NCI-H748 treated with DMSO at 0.1 percent for 48 hours (cell line): ENCODE measurements around the gene AMPD3.

Source experiments
- DNase-seq: peaks from one replicate; lab custom pipeline; 2025; lab: John Stamatoyannopoulos, UW

AMPD3 gene

DNA sequence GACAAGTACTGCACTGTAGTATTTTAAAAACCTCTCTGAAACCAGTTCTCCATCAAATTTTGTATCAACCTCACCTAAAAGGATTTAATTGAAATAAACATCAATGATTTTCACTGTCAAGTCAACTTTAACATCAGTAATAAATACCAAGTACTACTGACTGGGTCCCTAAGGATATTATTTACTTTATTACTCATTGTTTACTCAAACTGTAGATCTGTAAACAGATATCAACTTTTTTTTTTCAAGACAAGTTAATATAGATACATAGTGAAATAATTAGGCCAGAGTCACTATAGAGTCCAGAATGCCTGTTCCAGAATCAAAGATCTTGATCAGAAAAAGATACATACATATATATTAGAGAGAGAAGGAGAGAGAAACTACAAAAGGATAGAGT is 84.3 kb downstream of the AMPD3 start:
- DNase-seq: no peak

DNA sequence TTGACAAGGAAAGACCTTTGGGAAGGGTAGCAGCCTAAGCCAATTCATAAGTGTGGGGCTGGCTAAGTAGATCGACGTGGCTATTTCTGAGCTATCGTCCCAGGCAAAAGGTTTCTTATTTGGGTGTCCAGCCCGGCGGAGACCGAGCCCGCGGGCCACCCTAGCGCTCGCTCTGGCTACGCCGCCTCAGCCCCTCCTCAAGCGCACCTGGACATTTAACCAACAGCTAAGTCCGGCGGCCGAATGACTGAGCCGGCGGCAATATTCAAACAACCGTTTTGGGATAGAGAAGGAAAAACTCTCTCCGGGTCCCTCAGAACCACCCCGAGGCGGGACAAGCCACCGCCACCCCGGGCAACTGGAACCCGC is 85.5 kb downstream of the AMPD3 start:
- peak; percentile 11 for DNase-seq

DNA sequence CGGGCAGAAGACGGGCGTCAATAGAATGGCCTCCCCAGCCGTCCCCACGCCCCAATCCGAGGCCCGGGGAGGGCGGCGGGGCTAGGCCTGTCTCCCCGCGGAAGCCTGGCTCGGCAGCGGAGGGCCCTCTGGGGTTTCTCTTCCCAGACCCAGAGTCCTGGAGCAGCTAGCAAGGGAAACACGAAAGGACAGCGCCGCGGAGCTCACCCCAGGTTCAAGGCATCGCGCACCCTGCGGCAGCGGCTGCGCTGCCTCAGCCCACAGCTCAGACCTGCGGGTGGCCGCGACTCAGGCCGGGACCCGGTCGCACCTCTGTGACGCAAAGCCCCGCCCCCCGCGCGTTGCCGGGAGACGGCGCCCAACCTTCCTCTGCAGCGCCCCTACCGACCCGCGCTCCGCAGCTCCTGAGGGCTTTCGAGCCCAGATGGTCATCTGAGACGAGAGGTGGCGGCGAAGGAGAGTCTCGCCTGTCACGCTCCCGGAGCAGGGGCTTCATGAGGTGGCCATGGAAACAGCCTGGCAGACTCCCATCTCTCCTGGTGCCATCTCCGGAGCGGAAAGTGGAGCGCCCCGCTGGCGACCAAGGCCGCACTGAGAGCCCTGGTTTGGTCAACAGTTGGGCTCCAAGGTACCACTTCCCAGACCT is 86.0 kb downstream of the AMPD3 start, which contains the start of gene RNF141:
Gene RNF141 (minus strand): TSS at position 273 of the 646 bp plus-strand sequence. CDS start 7,029 bp downstream, outside the sequence.
- DNase-seq: peak; percentile 87

DNA sequence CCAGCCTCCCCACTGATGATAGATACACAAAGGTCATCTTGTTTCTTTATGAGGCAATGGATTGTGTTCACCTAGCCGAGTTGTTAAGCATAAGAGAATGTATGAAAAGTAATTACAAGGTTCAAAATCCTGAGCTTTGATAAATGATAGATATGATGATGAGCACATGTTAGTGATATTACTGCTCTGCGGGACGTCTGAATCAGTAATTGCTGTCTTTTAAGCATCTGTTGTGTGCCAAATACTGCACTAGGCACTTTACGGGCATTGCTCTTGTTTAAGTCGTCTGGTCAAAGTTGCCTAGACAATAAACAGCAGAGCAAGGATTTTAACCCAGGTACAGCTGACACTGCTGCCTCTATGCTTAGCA is 86.5 kb downstream of the AMPD3 start:
- peak; percentile 58 for DNase-seq

DNA sequence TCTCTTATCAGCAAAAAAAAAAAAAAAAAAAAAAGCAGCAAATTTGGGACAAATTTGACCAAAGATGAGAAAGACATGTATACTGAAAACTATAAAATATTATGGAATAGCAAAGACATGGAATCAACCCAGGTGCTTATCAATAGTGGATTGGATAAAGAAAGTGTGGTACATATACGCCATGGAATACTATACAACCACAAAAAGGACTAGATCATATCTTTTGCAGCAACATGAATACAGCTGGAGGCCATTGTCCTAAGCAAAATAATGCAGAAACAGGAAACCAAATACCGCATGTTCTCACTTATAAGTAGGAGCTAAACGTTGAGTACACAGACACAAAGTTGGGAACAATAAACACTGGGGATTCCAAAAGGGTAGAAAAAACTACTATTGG is 87.7 kb downstream of the AMPD3 start:
- no peak for DNase-seq

DNA sequence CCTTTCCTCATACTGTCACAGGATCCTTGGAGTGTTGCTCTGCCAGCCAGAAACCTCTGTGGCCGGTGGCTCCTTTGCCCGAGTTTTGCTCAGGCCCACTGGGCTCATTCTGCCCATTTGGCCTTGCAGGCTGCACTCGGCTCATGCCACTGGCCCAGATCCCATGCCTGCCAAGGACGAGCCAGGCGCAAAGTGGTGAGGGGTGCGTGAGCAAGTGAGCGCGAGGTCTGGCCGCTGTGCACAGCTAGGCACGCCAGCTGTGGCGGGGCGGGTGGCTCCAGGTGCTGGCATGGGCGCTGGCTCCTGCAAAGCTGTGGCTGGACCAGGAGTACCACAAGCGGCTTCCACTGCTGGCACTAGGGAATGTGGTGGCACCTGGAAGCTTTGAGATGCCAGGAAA is 88.7 kb downstream of the AMPD3 start:
- no peak for DNase-seq

DNA sequence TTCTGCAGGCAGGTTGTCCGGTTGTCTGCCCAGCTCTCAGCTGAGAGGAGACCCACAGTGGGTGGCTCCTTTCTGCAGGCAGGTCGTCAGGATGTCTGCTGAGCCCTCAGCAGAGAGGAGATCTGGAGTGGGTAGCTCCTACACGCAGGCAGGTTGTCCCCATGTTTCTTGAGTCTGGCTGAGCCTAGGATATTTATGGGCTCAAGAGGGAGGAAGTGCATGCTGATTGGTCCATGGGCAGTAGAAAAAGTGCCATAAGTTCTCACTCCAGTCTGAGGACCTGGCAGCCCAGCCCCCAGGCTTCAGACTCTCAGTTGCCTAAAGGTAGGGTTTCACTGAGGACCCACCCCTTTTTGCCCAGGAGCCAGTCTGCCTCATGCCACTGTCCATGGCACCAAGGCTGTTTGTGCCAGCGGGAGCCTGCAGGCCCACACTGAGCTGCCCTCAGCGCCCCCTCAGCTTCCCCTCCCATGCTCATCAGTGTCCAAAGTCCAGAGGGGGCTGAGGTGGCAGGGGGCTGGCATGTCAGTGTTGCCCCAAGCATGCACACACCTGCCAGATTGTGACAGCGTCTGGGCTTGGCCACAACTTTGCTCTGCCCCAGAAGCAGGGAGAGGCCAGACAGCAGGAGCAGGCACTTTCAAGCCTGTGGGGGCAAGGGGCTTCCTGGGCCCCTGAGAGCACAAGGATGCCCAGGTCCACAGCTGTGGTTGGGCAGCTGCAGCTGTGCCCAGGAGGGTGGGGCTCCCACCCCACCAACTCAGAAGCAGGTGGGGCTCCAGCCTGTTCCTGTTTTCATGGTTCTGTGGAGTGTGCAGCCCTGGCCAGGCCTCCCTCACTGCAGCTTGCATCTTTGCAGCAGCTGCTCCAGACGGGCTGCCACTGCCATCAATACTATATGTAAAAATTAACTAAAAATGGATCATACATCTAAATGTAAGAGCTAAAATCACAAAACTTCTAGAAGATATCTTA is 89.7 kb downstream of the AMPD3 start:
- DNase-seq: no peak

DNA sequence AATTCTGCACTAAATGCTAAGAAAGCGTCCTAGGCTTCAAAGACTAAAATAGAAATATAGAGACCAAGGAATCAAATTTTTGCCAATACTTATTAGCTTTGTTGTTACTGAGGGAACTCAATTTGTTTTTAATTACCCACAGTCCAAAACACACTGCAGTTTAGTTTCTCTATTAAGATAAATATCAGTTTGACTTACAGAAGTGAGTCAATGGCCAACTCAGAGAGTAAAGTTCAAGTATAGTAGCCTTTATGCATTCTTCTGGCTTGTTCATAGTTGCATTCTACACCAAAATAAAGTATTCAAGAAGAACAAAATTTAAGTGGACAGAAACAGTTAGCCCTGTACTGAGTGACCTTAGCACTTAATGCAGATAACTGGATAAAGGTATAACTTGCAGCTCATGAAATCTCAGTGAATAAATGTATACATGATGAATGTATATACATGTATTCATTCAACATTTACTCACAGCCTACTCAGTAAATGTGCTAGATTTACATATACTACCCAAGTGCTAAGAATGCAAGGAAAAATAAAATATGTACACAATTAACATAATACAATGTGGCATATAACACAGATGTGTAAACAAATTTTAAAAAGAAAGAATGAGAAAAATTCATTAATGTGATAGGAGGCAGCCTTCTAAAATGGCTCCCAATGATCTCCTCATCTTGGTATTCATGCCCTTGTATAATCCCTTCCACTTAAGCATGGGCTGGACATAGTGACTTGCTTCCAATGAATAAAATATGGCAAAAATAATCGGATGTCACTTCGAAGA is 95.6 kb downstream of the AMPD3 start:
- no peak for DNase-seq

DNA sequence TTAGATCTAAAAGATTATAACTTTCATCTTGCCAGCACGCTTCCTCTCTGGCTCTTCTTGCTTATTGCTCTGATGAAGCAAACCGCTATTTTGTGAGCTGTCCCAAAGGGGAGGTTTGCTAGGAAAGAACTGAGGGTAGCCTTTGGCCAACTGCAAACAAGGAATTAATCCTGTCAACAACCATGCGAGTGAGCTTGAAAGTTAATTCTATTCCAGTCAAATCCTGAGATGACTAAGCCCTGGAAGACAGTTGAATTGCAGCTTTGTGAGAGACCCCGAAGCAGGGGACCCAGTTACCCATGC is 96.2 kb downstream of the AMPD3 start:
- no peak for DNase-seq

DNA sequence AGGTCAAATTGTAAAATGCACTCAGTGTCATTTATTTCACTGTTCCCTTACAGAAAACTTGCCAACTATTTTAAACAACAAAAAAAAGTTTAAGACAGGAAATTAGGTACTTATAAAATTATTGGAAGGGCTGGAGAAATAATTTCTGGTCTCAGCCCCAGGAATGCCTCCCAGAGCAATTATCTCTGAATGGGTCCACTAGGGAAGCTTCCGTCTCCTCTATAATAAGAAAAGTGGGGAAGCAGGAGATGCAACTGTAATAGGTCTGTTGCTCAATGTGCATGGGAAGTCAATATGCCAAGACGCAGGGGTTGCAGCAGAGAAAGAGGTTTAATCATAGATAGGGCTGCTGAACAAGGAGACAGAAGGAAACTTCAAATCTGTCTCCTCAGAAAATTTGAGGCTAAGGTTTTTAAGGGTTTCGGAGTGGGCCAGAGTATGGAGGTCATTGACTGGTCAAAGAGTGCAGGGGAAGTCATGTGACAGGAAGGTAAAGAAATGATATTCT is 96.8 kb downstream of the AMPD3 start:
- DNase-seq: no peak

DNA sequence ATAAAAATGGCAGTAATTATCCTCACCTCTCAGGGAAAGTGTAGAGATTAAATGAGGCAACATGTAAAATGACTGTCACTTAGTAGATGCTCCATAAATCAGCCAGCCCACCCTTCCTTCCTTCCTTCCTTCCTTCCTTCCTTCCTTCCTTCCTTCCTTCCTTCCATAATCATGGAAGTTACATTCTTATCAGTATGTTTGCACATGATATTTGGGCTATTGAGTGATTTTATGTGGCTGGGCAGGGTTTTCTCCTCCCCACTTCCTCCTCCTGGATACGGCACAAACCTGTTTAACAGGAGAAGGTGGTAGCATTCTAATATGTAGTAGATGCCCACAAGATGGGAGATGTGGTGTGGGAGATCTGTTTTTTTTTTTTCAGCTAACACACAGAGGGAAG is 101.5 kb downstream of the AMPD3 start:
- DNase-seq: no peak
